Ascending aorta (tissue), 2 donors: ENCODE data around the gene FN1. TPM values are rescaled to one million over a fixed set of nuclear protein-coding genes. Genes with fewer than 3 reads are reported as not detected.

ENCODE experiments used
- DNase-seq, 2 donors: peaks; one replicate each; pipeline ENCODE4 v3.0.0-alpha.2; 2019; ENCODE audit warnings: low spot score in 2 of 2
- H3K27ac ChIP-seq, 2 donors: fragments of 200-600 bp; sonication (generic); one replicate each; pipeline ENCODE4 v1.5.1; 2016 to 2017; ENCODE audit warnings: mild to moderate bottlenecking in 1 of 2
- H3K27me3 ChIP-seq: fragments of 200-600 bp; sonication (generic); one replicate; pipeline ENCODE4 v1.5.1; 2017
- H3K36me3 ChIP-seq, 2 donors: fragments of 200-600 bp; sonication (generic); one replicate each; pipeline ENCODE4 v1.5.1; 2016
- H3K4me1 ChIP-seq, 2 donors: fragments of 200-600 bp; sonication (generic); one replicate each; pipeline ENCODE4 v1.5.1; 2016 to 2017; ENCODE audit warnings: mild to moderate bottlenecking in 1 of 2
- H3K4me3 ChIP-seq, 2 donors: fragments of 200-600 bp; sonication (generic); one replicate each; pipeline ENCODE4 v1.5.1; 2016 to 2017; ENCODE audit warnings: mild to moderate bottlenecking in 1 of 2
- H3K9me3 ChIP-seq, 2 donors: fragments of 200-600 bp; sonication (generic); one replicate each; pipeline ENCODE4 v1.5.1; 2016
- intact Hi-C: fragments of 100-400 bp; cut with DNase I; formaldehyde crosslinking; loops from one replicate; pipeline ENCODE4 v1.15.1; 2023
- total RNA-seq: library from RNA; depleted of rRNA; stranded (reverse); fragments of >200 nt; gene quantifications from one replicate; pipeline ENCODE4 v1.1.0, GENCODE V29; 2016
- TF ChIP-seq, protein P1 (sequence below), 3 experiments: fragments of 200-600 bp in 2 of 3; fragments of 450-650 bp in 1 of 3; sonication (generic) in 2 of 3; IDR thresholded peaks; one replicate each; pipeline ENCODE4 v1.5.1; 2016 to 2019; ENCODE audit warnings: antibody characterized with exemption in 3 of 3, mild to moderate bottlenecking in 1 of 3, moderate library complexity in 1 of 3

FN1 gene
- total RNA-seq, 1 donor from 2014 or later, result 5,098 TPM

DNA sequence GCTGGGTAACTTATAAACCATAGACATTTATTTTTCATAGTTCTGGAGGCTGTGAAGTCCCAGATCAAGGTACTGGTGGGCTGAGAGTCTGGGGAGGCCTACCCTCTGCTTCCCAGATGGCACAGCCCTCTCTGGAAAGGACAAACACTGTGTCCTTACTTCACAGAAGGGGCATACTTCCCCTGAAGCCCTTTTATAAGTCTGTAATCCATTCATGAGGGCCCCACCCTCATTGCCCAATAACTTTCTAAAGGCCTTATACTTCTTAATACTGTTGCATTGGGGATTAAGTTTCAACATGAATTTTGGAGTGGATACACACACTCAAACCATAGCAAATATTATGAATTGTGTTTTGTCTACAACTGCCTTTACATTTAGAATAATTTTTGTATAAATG is 88.0 kb downstream of the FN1 start:
- H3K4me3 ChIP-seq, result no peak overlapping the region
- no peak overlapping the region for H3K27ac ChIP-seq
- no peak for DNase-seq
- intact Hi-C loops, result no loop called here
- H3K9me3 ChIP-seq, result no peaks in the 10 kb centered on the region
- peaks cover 40 to 49% of the 10 kb centered on the region in 2 donors for H3K36me3 ChIP-seq
- TF ChIP-seq, protein P1, sequence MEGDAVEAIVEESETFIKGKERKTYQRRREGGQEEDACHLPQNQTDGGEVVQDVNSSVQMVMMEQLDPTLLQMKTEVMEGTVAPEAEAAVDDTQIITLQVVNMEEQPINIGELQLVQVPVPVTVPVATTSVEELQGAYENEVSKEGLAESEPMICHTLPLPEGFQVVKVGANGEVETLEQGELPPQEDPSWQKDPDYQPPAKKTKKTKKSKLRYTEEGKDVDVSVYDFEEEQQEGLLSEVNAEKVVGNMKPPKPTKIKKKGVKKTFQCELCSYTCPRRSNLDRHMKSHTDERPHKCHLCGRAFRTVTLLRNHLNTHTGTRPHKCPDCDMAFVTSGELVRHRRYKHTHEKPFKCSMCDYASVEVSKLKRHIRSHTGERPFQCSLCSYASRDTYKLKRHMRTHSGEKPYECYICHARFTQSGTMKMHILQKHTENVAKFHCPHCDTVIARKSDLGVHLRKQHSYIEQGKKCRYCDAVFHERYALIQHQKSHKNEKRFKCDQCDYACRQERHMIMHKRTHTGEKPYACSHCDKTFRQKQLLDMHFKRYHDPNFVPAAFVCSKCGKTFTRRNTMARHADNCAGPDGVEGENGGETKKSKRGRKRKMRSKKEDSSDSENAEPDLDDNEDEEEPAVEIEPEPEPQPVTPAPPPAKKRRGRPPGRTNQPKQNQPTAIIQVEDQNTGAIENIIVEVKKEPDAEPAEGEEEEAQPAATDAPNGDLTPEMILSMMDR (IDR thresholded peaks at IDR 0.05), result no peak
- no peaks in the 10 kb centered on the region for H3K4me1 ChIP-seq
- H3K27me3 ChIP-seq, result no peaks in the 10 kb centered on the region

DNA sequence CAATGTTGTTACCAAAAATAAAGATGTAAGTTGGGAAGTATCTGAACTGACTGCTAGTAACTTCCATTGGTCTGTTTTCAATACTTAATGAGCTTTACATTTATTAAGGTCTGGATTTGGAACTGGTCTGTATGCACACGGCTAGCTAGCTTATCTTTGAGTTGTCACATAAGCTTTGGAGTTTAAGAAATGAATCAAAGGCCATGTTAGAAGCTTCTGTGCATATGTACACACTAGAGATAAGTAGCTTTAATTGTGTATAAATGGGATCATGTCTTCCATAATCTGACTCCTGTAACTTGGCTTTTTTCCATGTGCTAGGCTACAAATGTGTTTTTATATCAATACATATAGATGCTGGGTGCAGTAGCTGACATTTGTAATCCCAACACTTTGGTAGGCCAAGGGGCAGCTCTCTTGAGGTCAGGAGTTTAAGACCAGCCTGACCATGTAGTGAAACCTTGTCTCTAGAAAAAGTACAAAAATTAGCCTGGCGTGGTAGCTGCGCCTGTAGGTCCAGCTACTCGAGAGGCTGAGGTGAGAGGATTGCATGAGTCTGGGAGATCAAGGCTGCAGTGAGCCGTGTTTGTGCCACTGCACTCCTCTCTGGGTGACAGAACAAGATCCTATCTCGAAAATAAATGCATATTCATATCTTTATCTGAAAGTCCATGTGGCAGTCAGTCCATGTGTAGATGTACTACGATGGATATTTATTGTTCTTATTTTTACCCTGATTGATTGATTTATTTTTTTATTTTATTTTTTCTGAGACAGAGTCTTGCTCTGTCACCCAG is 96.8 kb downstream of the FN1 start:
- TF ChIP-seq, protein P1 (IDR thresholded peaks at IDR 0.05), result no peak
- Histone ChIP-seq H3K4me3 (no peak overlapping the region), H3K9me3 (no peaks in the 10 kb centered on the region), H3K27me3 (no peaks in the 10 kb centered on the region), H3K27ac (no peak overlapping the region), H3K4me1 (no peaks in the 10 kb centered on the region), H3K36me3 (peaks cover 12 to 69% of the 10 kb centered on the region in 2 donors)
- DNase-seq, result no peak
- intact Hi-C loops, result no loop called here

DNA sequence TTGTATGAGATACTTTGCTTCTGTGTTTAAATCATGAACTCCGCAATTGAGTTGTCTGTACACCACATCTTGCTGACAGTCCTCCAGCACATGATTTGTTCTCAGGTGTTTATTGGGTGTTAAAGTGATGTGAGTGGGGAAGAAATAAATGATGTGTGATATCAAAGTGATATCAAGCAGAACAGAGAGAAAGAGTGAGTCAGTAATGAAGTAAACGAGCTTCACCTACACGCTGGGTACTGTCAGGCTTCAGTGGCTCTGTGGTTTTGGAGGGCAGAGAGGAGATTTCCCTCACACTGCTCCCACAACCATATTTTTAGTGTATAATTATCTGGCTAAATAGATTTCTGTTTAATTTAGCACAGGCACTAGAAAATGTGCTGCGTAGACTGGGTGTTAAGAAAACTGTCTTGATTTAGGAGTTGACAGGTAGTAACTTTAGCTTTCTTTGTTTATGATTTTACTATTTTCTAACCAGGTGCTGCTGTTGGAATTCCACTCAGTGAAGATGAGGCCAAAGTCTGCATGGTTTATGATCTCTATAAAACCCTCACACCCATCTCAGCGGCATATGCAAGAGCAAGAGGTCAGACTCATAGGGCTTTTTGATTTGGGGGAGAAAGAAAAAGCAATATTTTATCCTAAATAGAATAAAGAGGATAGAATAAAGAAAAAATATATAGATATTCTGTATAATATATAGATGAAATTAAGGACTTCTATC is 102.8 kb downstream of the FN1 start:
- TF ChIP-seq, protein P1 (IDR thresholded peaks at IDR 0.05), result no peak
- DNase-seq, result no peak
- peaks cover 18 to 45% of the 10 kb centered on the region in 2 donors for H3K36me3 ChIP-seq
- H3K9me3 ChIP-seq, result no peaks in the 10 kb centered on the region
- no peak overlapping the region for H3K4me3 ChIP-seq
- no peaks in the 10 kb centered on the region for H3K27me3 ChIP-seq
- H3K27ac ChIP-seq, result no peak overlapping the region
- H3K4me1 ChIP-seq, result no peaks in the 10 kb centered on the region
- intact Hi-C loops, result no loop called here

DNA sequence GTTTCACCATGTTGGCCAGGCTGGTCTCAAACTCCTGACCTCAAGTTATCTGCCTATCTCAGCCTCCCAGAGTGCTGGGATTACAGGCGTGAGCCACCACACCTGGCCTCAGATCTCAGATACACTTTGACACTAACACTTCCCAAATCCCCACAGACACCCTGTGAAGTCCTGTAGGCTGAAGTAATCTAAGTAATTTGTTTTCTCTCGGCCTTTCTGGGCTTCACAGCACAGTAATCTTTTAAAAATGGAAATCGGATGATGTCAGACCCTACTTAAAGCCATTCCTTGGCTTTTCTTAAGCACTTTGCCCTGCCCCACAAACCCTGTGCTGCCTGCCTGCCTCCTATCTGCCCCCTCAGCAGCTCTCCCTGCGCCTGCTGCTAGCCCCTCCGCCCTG is 107.8 kb downstream of the FN1 start:
- Histone ChIP-seq H3K36me3 (peaks cover 31 to 45% of the 10 kb centered on the region in 2 donors), H3K4me3 (no peak overlapping the region), H3K27ac (no peak overlapping the region), H3K9me3 (no peaks in the 10 kb centered on the region), H3K27me3 (no peaks in the 10 kb centered on the region), H3K4me1 (no peaks in the 10 kb centered on the region)
- TF ChIP-seq, protein P1 (IDR thresholded peaks at IDR 0.05), result no peak
- intact Hi-C loops, result no loop called here
- no peak for DNase-seq

DNA sequence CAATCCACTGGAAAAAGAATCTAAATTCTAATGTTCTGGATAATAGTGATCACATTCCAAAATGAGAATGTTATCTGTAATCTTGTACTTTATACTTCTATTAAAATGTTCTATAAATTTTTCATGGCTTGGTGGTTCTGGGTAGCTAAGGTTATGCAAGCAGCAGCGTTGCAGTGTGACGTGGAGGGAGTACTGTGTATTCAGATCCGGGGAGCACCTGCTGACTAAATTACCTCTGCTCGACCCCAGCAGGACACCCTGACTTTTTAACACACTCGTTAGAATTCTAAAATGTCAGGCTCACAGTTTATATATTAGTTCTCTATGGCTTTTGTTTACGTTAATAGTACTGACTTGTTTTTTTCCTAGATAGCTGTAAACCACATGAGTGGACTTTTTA is 111.1 kb downstream of the FN1 start:
- no peaks in the 10 kb centered on the region for H3K27me3 ChIP-seq
- no peak for DNase-seq
- H3K4me3 ChIP-seq, result no peak overlapping the region
- no peaks in the 10 kb centered on the region for H3K9me3 ChIP-seq
- no peaks in the 10 kb centered on the region for H3K4me1 ChIP-seq
- intact Hi-C loops, result no loop called here
- TF ChIP-seq, protein P1 (IDR thresholded peaks at IDR 0.05), result no peak
- peaks cover 32 to 65% of the 10 kb centered on the region in 2 donors for H3K36me3 ChIP-seq
- no peak overlapping the region for H3K27ac ChIP-seq
